GM12878 (cell line): ENCODE measurements around the gene ZNF423. TPM values are rescaled to one million over a fixed set of nuclear protein-coding genes. Genes with fewer than 3 reads are reported as not detected.

Experiments used
- ATAC-seq: fragments of 200-7000 bp; cut with Tn5 transposase; 3 replicates; pipeline ENCODE4 v1.9.1; 2020; ENCODE audit warnings: mild to moderate bottlenecking, moderate library complexity
- BruUV-seq: library from RNA; stranded (reverse); fragments of 400-500 nt; replicated peaks from 2 replicates; lab custom pipeline; 2021; lab: Mats Ljungman, UMichigan
- CTCF ChIA-PET: fragments of 300-600 bp; sonication (Branson Sonifier 250); formaldehyde crosslinking; extraction: SDS; loops from one replicate; lab custom pipeline; 2021; ENCODE audit warnings: inconsistent platforms; lab: Yijun Ruan, JAX
- POLR2A ChIA-PET: fragments of 350-600 bp; formaldehyde crosslinking; extraction: SDS; loops from one replicate; lab custom pipeline; 2021; ENCODE audit warnings: inconsistent platforms; lab: Charles Lee
- RAD21 ChIA-PET: fragments of 300-600 bp; sonication (Branson Sonifier 250); formaldehyde crosslinking; loops from one replicate; lab custom pipeline; 2023; ENCODE audit warnings: antibody characterized with exemption; ENCODE audit not compliant: unreplicated experiment; lab: Charles Lee
- SMC1A ChIA-PET: fragments of 300-600 bp; sonication (Branson Sonifier 250); formaldehyde crosslinking; loops from one replicate; lab custom pipeline; 2023; ENCODE audit not compliant: unreplicated experiment, uncharacterized antibody; lab: Charles Lee
- DNase-seq: peaks from one replicate; pipeline ENCODE4 v3.0.0-alpha.2; 2011; ENCODE audit warnings: low read depth, low spot score
- FAIRE-seq: peaks from 3 replicates; lab custom pipeline; 2011; peaks lifted over from hg19 to GRCh38; lab: Jason Lieb, UNC
- H2AFZ ChIP-seq: 2 replicates; pipeline ENCODE4 v1.6.0; 2011; ENCODE audit warnings: low read depth, low read length, control low read depth; ENCODE audit not compliant: control insufficient read depth
- H3K27ac ChIP-seq: 2 replicates; pipeline ENCODE4 v1.5.1; 2011; ENCODE audit warnings: control low read depth; ENCODE audit not compliant: control insufficient read depth, insufficient read depth
- H3K27me3 ChIP-seq, 2 experiments: replicated peaks in 1 of 2; 2 replicates each; pipeline versions ENCODE4 v1.6.0 to v1.6.1; 2011; ENCODE audit warnings: low read length in 1 of 2; ENCODE audit not compliant: control insufficient read depth in 2 of 2, insufficient read depth in 2 of 2
- H3K36me3 ChIP-seq, 2 experiments: 2 replicates each; pipeline ENCODE4 v1.5.1; 2011; ENCODE audit warnings: low read length in 1 of 2; ENCODE audit not compliant: control insufficient read depth in 2 of 2, insufficient read depth in 2 of 2
- H3K4me1 ChIP-seq: 2 replicates; pipeline ENCODE4 v1.6.1; 2011; ENCODE audit warnings: mild to moderate bottlenecking, low read length, moderate library complexity, mixed read lengths; ENCODE audit not compliant: control insufficient read depth, insufficient read depth
- H3K4me2 ChIP-seq: 2 replicates; pipeline ENCODE4 v1.6.0; 2011; ENCODE audit warnings: control low read depth; ENCODE audit not compliant: control insufficient read depth, insufficient read depth
- H3K4me3 ChIP-seq: fragments of 200-600 bp; sonication (generic); 2 replicates; pipeline ENCODE4 v1.5.1; 2016
- H3K79me2 ChIP-seq: 2 replicates; pipeline ENCODE4 v1.6.0; 2011; ENCODE audit warnings: low read length; ENCODE audit not compliant: control insufficient read depth, insufficient read depth
- H3K9ac ChIP-seq: 2 replicates; pipeline ENCODE4 v1.8.0; 2011; ENCODE audit warnings: low read length, control low read depth, mixed read lengths; ENCODE audit not compliant: control insufficient read depth, insufficient read depth
- H3K9me3 ChIP-seq: replicated peaks from 3 replicates; pipeline ENCODE4 v1.5.1; 2011; ENCODE audit warnings: mild to moderate bottlenecking, low read length; ENCODE audit not compliant: control insufficient read depth, insufficient read depth
- H4K20me1 ChIP-seq: 2 replicates; pipeline ENCODE4 v1.6.0; 2011; ENCODE audit not compliant: control insufficient read depth, insufficient read depth
- CHD2 ChIP-seq: IDR thresholded peaks from 2 replicates; pipeline ENCODE4 v1.6.1; 2011; ENCODE audit warnings: low read depth, low read length, improper control_type of control experiment, borderline replicate concordance
- CREB1 ChIP-seq: IDR thresholded peaks from 2 replicates; pipeline ENCODE4 v1.6.1; 2012; ENCODE audit warnings: low read depth, mild to moderate bottlenecking, inconsistent platforms
- EP300 ChIP-seq, 2 experiments: fragments of 150-350 bp in 1 of 2; IDR thresholded peaks; 2 replicates each; pipeline ENCODE4 v1.6.1; 2011 to 2012; ENCODE audit warnings: low read depth in 2 of 2, low read length in 2 of 2, borderline replicate concordance in 1 of 2, improper control_type of control experiment in 1 of 2, inconsistent platforms in 1 of 2; ENCODE audit not compliant: control insufficient read depth in 1 of 2
- JUNB ChIP-seq: IDR thresholded peaks from 2 replicates; pipeline ENCODE4 v1.6.1; 2016; ENCODE audit warnings: antibody characterized with exemption, mild to moderate bottlenecking
- MYC ChIP-seq: IDR thresholded peaks from 2 replicates; pipeline ENCODE4 v1.6.1; 2011; ENCODE audit warnings: mild to moderate bottlenecking, low read length, moderate library complexity, inconsistent platforms; ENCODE audit not compliant: insufficient read depth, insufficient replicate concordance, insufficient read length, severe bottlenecking
- POLR2AphosphoS5 ChIP-seq: IDR thresholded peaks from 2 replicates; pipeline ENCODE4 v1.6.1; 2011; ENCODE audit warnings: mild to moderate bottlenecking, low read length, inconsistent platforms
- POU2F2 ChIP-seq: IDR thresholded peaks from 3 replicates; pipeline ENCODE4 v1.6.1; 2011; ENCODE audit warnings: low read depth, mild to moderate bottlenecking, low read length, borderline replicate concordance
- RELB ChIP-seq: fragments of 450-650 bp; IDR thresholded peaks from 2 replicates; pipeline ENCODE4 v1.6.1; 2017; ENCODE audit warnings: low read depth, mild to moderate bottlenecking, moderate library complexity
- TCF3 ChIP-seq: IDR thresholded peaks from 2 replicates; pipeline ENCODE4 v1.6.1; 2012; ENCODE audit warnings: low read depth, mild to moderate bottlenecking, low read length, borderline replicate concordance; ENCODE audit not compliant: insufficient read depth
- ZNF24 ChIP-seq: fragments of 450-650 bp; IDR thresholded peaks from 2 replicates; pipeline ENCODE4 v1.6.1; 2017; ENCODE audit warnings: antibody characterized with exemption, mild to moderate bottlenecking
- ZNF592 ChIP-seq: fragments of 450-650 bp; IDR thresholded peaks from 2 replicates; pipeline ENCODE4 v1.6.1; 2017; ENCODE audit warnings: mild to moderate bottlenecking, moderate library complexity
- whole genome bisulfite sequencing: methylation state at CpG from one replicate; pipeline ENCODE4 v1.1.6; 2016; ENCODE audit warnings: low lambda C conversion rate; ENCODE audit not compliant: insufficient replicate concordance, insufficient coverage; ENCODE audit errors: missing lambda C conversion rate; 5-methylcytosine and 5-hydroxymethylcytosine counted together
- in situ Hi-C: fragments of 300-500 bp; cut with MboI; formaldehyde crosslinking; loops from 9 replicates; pipeline ENCODE4 v1.14.3; 2018; ENCODE audit warnings: mixed read lengths
- intact Hi-C: fragments of 100-400 bp; cut with micrococcal nuclease; formaldehyde crosslinking; loops from one replicate; pipeline ENCODE4 v1.14.2; 2022; ENCODE audit not compliant: unreplicated experiment
- polyA plus RNA-seq, 11 experiments: library from polyadenylated mRNA; depleted of rRNA in 4 of 11; unstranded in 6 of 11; stranded (reverse) in 5 of 11; fragments of >200 nt; fragmentation: Nextera tagmentation in 4 of 11; fragmentation: Illumina TruSeq in 1 of 11; extraction: Ambion mirVana in 4 of 11; extraction: Trizol in 1 of 11; gene quantifications; 1 replicate in 1 of 11; 2 replicates in 10 of 11; pipeline versions ENCODE4 v1.2.1 to v1.2.3, GENCODE V29; 2011 to 2016; ENCODE audit warnings: inconsistent platforms in 2 of 11, missing spikeins in 2 of 11, low read depth in 1 of 11
- total RNA-seq, 4 experiments: library from RNA; depleted of rRNA in 3 of 4; stranded (reverse); fragments of >200 nt in 3 of 4; fragmentation: Illumina TruSeq in 1 of 4; extraction: Trizol in 1 of 4; gene quantifications; 2 replicates each; pipeline versions ENCODE4 v1.2.1 to v1.2.3, GENCODE V29; 2013 to 2021

ZNF423 gene
- total and polyA plus RNA-seq, 10 of the 15 experiments (the other 5 are each of a cell fraction or from before 2014, with no cell fraction given), result 0.03 to 0.64 (median 0.10) TPM

DNA sequence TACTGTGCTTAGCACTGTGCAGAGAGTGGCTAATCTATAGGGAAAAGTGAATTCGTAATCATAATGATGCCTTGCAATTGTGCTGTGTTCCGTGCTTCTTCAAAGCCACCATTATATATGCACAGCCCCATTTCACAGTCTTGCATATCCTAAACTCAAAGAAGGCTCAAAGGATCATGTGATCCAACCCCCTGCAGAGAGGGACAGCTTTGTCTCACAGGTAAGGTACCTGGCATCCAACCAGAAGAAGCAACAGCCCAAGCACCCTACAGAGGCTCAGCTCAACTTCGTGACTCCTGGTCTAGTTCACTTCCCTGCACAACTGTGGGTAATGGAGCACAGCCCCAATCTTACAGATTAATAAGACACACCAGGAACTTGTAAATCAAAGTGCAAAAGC lies 124.0 kb downstream of the ZNF423 start:
- no peak overlapping the region for H3K27ac ChIP-seq
- in situ Hi-C loops, result no loop called here
- H4K20me1 ChIP-seq, result no peaks in the 10 kb centered on the region
- DNase-seq, result no peak
- ChIA-PET RAD21 (no interaction called here), CTCF (no interaction called here), SMC1A (no interaction called here), POLR2A (no interaction called here)
- H3K9ac ChIP-seq, result no peak overlapping the region
- FAIRE-seq, result no peak
- no TSS peak for BruUV-seq
- ATAC-seq, result no peak
- no peak overlapping the region for H3K4me3 ChIP-seq
- H3K4me1 ChIP-seq, result no peaks in the 10 kb centered on the region
- TF ChIP-seq POU2F2 (no peak), ZNF24 (no peak), CREB1 (no peak), CHD2 (no peak), RELB (no peak), POLR2AphosphoS5 (no peak), TCF3 (no peak), ZNF592 (no peak), JUNB (no peak), MYC (no peak), EP300 (IDR thresholded peaks at IDR 0.05; ENCODE audit: borderline replicate concordance in 1 of 2, control insufficient read depth in 1 of 2, low read depth in 2 of 2, low read length in 2 of 2) (no peak)
- H3K79me2 ChIP-seq, result no peaks in the 10 kb centered on the region
- H3K4me2 ChIP-seq, result no peak overlapping the region
- peaks cover 2% of the 10 kb centered on the region; the same call in 2 of the 3 replicates for H3K9me3 ChIP-seq
- intact Hi-C loops, result no loop called here
- H2AFZ ChIP-seq, result no peak overlapping the region
- no peaks in the 10 kb centered on the region for H3K36me3 ChIP-seq
- no peaks in the 10 kb centered on the region; a peak in 1 of 4 replicates for H3K27me3 ChIP-seq
- 0% methylated on average over 3 of the region's 3 CpGs for WGBS
